ENCODE measurements around the gene ATXN1.

GRCh38 chr6:16789329-16790038, 28.2 kb upstream of the ATXN1 start:
- TF ChIP-seq, protein P1, sequence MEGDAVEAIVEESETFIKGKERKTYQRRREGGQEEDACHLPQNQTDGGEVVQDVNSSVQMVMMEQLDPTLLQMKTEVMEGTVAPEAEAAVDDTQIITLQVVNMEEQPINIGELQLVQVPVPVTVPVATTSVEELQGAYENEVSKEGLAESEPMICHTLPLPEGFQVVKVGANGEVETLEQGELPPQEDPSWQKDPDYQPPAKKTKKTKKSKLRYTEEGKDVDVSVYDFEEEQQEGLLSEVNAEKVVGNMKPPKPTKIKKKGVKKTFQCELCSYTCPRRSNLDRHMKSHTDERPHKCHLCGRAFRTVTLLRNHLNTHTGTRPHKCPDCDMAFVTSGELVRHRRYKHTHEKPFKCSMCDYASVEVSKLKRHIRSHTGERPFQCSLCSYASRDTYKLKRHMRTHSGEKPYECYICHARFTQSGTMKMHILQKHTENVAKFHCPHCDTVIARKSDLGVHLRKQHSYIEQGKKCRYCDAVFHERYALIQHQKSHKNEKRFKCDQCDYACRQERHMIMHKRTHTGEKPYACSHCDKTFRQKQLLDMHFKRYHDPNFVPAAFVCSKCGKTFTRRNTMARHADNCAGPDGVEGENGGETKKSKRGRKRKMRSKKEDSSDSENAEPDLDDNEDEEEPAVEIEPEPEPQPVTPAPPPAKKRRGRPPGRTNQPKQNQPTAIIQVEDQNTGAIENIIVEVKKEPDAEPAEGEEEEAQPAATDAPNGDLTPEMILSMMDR (IDR thresholded peaks at IDR 0.05; ENCODE audit: low read depth, low read length, poor library complexity, severe bottlenecking), result no peak
- no peak for TF ChIP-seq EZH2phosphoT487 (IDR thresholded peaks at IDR 0.05; ENCODE audit: borderline replicate concordance, low read length)
